Fibroblast of mammary gland (primary cell): Measurements from ENCODE around the gene NTF3.

Experiments used
- DNase-seq: peaks from one replicate; pipeline ENCODE4 v3.0.0-alpha.2; 2010; ENCODE audit warnings: low read depth
- H3K4me3 ChIP-seq: 2 replicates; pipeline ENCODE4 v1.5.1; 2011; ENCODE audit warnings: low read depth, mild to moderate bottlenecking, low read length, moderate library complexity; ENCODE audit not compliant: control insufficient read depth
- CTCF ChIP-seq: conservative IDR thresholded peaks from 2 replicates; pipeline ENCODE4 v1.5.1; 2011; ENCODE audit warnings: low read depth, low read length, inconsistent platforms; ENCODE audit not compliant: control insufficient read depth, insufficient read depth

NTF3 gene

GRCh38 chr12:5507401-5507935 is 75.6 kb downstream of the NTF3 start:
- DNase-seq: no peak
- H3K4me3 ChIP-seq: no peak overlapping the region
- TF ChIP-seq CTCF: no peak

DNA sequence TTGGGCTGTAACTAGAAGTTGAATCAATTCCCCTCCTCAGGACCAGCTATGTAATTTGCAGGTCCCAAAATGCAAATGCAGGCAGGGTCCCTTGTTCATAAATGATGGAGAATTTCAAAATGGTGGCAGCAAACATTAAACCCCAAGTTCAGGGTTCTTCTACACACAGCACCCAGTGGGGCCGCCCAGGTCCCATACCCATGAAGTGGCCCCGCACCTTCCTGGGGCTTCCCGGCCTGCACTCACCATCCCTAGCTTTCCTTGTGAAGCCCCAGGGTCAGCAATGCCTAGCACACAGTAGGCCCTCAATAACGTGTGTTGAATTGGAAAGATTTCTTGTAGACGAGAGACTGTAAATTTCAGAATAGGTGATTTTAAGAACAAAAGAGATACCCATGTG is 76.0 kb downstream of the NTF3 start:
- no peak overlapping the region for H3K4me3 ChIP-seq
- no peak for DNase-seq
- no peak for TF ChIP-seq CTCF

DNA sequence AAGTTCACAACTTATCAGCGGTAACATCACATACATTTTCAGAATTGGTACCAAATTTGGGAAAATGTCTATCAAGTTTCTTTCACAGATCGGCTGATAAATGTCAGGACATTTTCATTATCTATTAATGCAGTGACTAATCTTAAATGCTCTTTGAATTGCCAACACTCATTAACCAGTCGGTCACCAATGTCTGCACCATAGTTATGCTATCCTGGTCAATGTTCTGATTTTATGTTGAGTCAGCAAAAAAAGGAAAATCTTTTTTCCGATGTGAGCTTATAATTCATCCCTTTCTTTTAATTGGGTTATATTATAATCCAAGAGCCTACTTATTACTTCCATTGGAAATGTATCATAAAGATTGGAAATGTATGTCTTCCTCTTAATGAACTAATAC is 77.2 kb downstream of the NTF3 start:
- no peak for DNase-seq
- no peak overlapping the region for H3K4me3 ChIP-seq
- TF ChIP-seq CTCF: no peak

DNA sequence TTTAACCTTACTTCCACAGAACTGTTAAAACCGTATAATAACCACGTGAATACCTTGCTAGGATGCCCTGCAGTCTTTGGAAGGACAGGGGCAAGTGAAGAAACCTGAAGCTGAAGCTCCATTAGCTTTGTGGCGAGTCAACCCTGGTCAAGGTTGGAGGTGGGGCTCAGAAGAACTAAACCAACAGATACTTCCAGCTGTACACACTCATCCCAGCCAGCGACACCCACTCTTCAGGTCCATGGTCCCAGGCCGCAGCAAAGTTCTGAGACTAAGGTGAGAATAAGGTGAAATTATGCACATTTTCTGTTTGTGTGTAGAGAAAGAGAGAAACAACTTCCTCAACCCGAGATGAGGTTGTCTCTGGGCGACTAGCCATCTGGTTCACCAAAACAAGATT is 77.6 kb downstream of the NTF3 start:
- no peak for DNase-seq
- H3K4me3 ChIP-seq: no peak overlapping the region
- TF ChIP-seq CTCF: no peak

DNA sequence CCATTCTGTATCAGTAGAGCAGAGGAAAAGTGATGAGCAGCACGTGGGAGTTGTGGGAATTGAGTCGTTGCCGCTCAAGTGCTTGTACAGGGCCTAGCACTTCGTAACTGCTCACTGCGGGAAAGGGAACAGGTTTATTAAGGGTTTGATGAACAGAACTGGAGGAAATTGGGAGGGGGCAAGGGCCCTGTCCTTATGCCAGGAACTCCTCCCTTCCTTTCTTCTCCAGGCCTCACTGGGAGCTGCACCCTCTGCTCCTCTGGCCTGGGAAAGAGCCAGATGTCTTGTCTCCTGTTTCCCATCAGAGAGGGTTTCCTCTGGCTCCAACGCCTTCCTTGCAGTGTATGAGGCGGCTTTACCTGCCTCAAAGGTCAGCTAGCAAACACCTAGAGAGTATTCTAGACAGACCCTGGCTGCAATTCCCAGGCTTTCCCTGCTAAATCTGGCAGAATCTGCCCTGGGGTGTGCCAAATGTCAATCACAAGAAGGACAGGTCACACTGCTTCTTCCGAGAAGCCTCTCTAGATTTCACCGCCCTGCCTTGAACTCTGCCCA is 78.4 kb downstream of the NTF3 start:
- TF ChIP-seq CTCF: no peak
- no peak for DNase-seq
- H3K4me3 ChIP-seq: no peak overlapping the region

DNA sequence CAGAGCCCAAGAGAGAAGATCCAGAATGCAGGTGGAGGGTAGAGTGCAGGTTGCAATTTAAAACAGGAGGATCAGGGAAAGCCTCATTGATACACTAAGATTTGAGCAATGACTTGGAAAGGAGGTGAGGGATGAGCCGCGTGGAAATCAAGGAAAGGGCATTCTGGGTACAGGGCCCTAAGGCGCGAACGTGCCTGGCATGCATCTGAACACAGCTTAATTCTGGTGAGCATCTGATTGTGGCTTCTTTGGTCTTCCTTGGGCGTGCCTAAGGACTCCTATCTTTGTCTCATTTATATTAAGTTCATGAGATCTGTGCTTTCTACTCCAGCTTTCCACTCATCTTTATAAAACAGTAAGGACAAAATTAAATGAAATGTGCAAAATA is 79.3 kb downstream of the NTF3 start:
- no peak for TF ChIP-seq CTCF
- H3K4me3 ChIP-seq: no peak overlapping the region
- no peak for DNase-seq
